Measurements from ENCODE around the gene OR2A42. TPM values are rescaled to one million over a fixed set of nuclear protein-coding genes. Genes with fewer than 3 reads are reported as not detected.
A peak's percentile ranks its signal among the peaks of the same experiment; 100 is the strongest.
"Not testable (repeated sequence)": the region's sequence is repeated elsewhere in the genome, so short reads cannot be mapped to it uniquely, and the experiment has no call there.

The OR2A42 gene
- total and polyA plus RNA-seq, 4 donors, result 0.02 to 0.26 (median 0.04) TPM; not detected in 1

DNA sequence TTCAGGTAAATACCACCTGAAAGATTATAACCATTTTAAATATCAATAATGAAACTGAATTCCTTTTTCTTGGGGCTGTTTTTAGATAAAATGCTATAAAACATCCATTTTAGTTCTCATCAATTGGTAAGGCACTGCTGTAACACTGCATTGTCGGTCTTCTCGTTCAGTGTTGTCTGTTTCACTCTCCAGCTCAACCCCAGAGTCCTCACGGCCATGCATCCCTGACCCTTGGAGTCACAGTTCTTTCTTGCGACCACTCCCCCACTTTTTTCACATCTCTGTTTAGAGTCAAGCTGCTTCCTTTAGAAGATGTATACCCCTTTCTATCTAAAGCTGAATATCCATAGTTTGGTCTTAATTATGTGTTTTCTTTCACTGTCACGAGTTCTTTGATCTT is 7.6 kb upstream of the OR2A42 start:
- H3K4me3 ChIP-seq; H3K4me1 ChIP-seq (ENCODE audit: control insufficient read depth in 5 of 5, insufficient read depth in 5 of 5, low read length in 5 of 5); ATAC-seq (ENCODE audit: insufficient read depth, low FRiP score); H3K9ac ChIP-seq (ENCODE audit: insufficient read depth in 1 of 2, low read length in 2 of 2); H3K27ac ChIP-seq (ENCODE audit: low read depth in 1 of 2, low read length in 1 of 2); H3K27me3 ChIP-seq (ENCODE audit: control insufficient read depth in 3 of 3, insufficient read depth in 3 of 3, low read length in 2 of 3); H3K9me3 ChIP-seq (ENCODE audit: control insufficient read depth in 4 of 4, insufficient read depth in 3 of 4, low read length in 3 of 4); DNase-seq; H3K36me3 ChIP-seq (ENCODE audit: control insufficient read depth in 4 of 4, insufficient read depth in 4 of 4, low read length in 4 of 4): not testable (repeated sequence)
- WGBS, 2 donors, result no CpG with 5 or more reads among the region's 5 CpGs

DNA sequence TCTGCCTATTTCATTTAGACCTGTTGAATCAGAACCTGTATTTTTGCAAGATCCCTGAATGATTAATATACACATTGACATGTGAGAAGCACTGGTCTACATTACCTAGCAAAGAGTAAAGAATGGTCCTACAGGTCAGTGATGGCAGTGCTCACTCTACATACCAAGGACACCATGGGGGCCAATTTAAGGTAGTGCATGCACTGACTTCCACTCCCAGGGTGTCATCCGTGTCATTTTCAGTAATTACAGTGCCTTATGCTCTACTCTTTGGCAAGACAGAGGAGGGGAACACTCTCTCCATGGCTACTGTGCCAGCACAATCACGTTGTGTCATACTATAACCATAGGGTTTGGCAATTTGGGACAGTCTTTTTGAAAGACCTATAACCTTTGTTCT is 6.0 kb upstream of the OR2A42 start:
- not testable (repeated sequence) for H3K36me3 ChIP-seq (ENCODE audit: control insufficient read depth in 4 of 4, insufficient read depth in 4 of 4, low read length in 4 of 4); H3K9ac ChIP-seq (ENCODE audit: insufficient read depth in 1 of 2, low read length in 2 of 2); DNase-seq; H3K4me1 ChIP-seq (ENCODE audit: control insufficient read depth in 5 of 5, insufficient read depth in 5 of 5, low read length in 5 of 5); H3K4me3 ChIP-seq; H3K27me3 ChIP-seq (ENCODE audit: control insufficient read depth in 3 of 3, insufficient read depth in 3 of 3, low read length in 2 of 3); H3K9me3 ChIP-seq (ENCODE audit: control insufficient read depth in 4 of 4, insufficient read depth in 3 of 4, low read length in 3 of 4); H3K27ac ChIP-seq (ENCODE audit: low read depth in 1 of 2, low read length in 1 of 2); ATAC-seq (ENCODE audit: insufficient read depth, low FRiP score)
- no CpG with 5 or more reads among the region's 2 CpGs for WGBS, 2 donors

DNA sequence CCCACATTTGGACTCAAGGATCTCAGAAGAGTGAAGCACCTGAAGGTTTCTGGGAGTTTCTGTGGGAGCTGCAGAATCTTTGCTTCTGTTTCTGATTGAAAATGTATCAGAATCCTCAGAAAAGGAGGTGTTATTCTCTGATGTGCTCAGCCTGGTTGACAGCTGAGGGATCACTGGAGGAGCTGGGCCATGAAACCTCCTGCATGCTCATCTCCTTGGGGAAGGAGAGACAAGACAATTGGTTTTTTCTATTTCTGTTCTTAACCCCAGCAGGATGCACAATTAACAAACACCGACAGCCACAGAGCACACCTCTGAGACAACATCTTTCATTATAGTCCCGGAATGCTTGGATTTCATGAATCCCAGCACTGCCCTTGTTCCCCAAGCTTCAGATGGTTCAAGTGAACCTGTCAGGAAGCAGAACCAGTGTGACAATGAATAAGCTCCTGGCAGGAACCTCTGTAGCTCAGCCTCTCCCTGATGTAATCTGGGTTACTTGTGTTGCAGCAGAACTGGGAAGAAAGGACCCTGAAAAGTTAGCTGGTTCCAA is 799 bp downstream of the OR2A42 start:
- H3K27me3 ChIP-seq (ENCODE audit: control insufficient read depth in 3 of 3, insufficient read depth in 3 of 3, low read length in 2 of 3); H3K4me3 ChIP-seq; DNase-seq; ATAC-seq (ENCODE audit: insufficient read depth, low FRiP score); H3K9me3 ChIP-seq (ENCODE audit: control insufficient read depth in 4 of 4, insufficient read depth in 3 of 4, low read length in 3 of 4); H3K9ac ChIP-seq (ENCODE audit: insufficient read depth in 1 of 2, low read length in 2 of 2); H3K4me1 ChIP-seq (ENCODE audit: control insufficient read depth in 5 of 5, insufficient read depth in 5 of 5, low read length in 5 of 5); H3K27ac ChIP-seq (ENCODE audit: low read depth in 1 of 2, low read length in 1 of 2); H3K36me3 ChIP-seq (ENCODE audit: control insufficient read depth in 4 of 4, insufficient read depth in 4 of 4, low read length in 4 of 4): not testable (repeated sequence)
- 91% methylated on average over 2 of the region's 2 CpGs for WGBS, 2 donors

DNA sequence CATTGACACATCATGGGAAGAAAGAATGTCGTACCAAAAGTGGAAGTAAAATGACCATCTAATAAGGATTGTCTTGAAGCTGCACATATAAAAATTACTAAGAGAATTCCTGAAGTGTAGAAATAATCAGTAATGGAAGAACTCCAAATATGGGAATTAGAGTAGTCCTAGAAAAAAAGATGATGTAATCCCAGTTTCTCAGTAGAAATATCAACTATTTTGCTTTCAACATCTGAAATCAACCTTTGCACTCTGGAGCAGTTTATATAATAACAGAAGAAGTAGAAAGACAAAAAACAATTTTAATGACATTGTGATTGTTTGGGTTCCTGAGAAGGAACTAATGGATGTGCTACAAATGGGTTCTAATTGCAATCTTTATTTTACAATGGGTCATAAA is 6.4 kb downstream of the OR2A42 start:
- H3K36me3 ChIP-seq (ENCODE audit: control insufficient read depth in 4 of 4, insufficient read depth in 4 of 4, low read length in 4 of 4); DNase-seq; H3K4me1 ChIP-seq (ENCODE audit: control insufficient read depth in 5 of 5, insufficient read depth in 5 of 5, low read length in 5 of 5); H3K4me3 ChIP-seq; ATAC-seq (ENCODE audit: insufficient read depth, low FRiP score); H3K9me3 ChIP-seq (ENCODE audit: control insufficient read depth in 4 of 4, insufficient read depth in 3 of 4, low read length in 3 of 4); H3K9ac ChIP-seq (ENCODE audit: insufficient read depth in 1 of 2, low read length in 2 of 2); H3K27me3 ChIP-seq (ENCODE audit: control insufficient read depth in 3 of 3, insufficient read depth in 3 of 3, low read length in 2 of 3); H3K27ac ChIP-seq (ENCODE audit: low read depth in 1 of 2, low read length in 1 of 2): not testable (repeated sequence)
- 83 to 92% methylated on average over 1 of the region's 1 CpG for WGBS, 2 donors

DNA sequence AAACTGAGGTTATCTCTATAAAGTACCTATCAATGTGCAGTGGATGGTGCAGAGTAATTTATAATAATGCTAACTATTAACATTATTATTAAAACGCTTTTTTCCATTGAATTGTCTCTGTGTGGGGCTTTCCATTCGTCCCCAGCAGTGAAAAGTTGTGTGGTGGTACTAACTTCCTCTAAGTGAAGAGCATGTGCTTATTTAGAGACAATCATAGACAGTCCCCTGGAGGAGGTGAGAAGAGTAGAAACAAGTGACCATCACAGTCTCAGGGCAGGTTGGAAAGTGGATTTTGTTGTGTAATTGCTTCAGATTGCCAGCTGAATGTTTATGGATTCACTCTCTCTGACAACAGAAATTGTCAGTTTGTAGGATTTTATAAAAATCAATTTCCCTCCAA is 8.4 kb downstream of the OR2A42 start:
- not testable (repeated sequence) for ATAC-seq (ENCODE audit: insufficient read depth, low FRiP score); H3K27me3 ChIP-seq (ENCODE audit: control insufficient read depth in 3 of 3, insufficient read depth in 3 of 3, low read length in 2 of 3); H3K9me3 ChIP-seq (ENCODE audit: control insufficient read depth in 4 of 4, insufficient read depth in 3 of 4, low read length in 3 of 4); DNase-seq; H3K27ac ChIP-seq (ENCODE audit: low read depth in 1 of 2, low read length in 1 of 2); H3K4me3 ChIP-seq; H3K4me1 ChIP-seq (ENCODE audit: control insufficient read depth in 5 of 5, insufficient read depth in 5 of 5, low read length in 5 of 5); H3K36me3 ChIP-seq (ENCODE audit: control insufficient read depth in 4 of 4, insufficient read depth in 4 of 4, low read length in 4 of 4); H3K9ac ChIP-seq (ENCODE audit: insufficient read depth in 1 of 2, low read length in 2 of 2)
- WGBS, 2 donors, result no CpG with 5 or more reads among the region's 2 CpGs

DNA sequence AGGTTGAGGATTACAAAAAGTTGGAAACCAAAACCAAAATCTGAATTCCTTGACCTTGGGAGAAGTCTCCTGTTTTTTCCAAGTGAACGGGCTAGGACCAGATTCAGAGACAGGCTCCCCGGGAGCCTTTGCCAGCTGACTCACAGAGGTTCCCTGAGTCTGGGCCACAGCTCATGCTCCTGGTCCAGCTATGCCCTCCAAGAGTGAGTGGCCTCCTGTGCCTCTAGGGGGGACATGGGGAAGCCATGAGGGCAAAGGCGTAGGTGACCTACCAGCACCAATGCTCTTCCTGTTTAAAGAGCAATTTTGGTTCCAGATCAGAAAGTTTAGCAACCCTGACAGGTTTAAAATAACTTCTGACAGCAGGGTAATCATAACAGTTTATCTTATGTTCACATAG is 10.6 kb downstream of the OR2A42 start:
- WGBS, 2 donors, result 82 to 93% methylated on average over 1 of the region's 3 CpGs
- not testable (repeated sequence) for ATAC-seq (ENCODE audit: insufficient read depth, low FRiP score); H3K4me1 ChIP-seq (ENCODE audit: control insufficient read depth in 5 of 5, insufficient read depth in 5 of 5, low read length in 5 of 5); H3K36me3 ChIP-seq (ENCODE audit: control insufficient read depth in 4 of 4, insufficient read depth in 4 of 4, low read length in 4 of 4); H3K9me3 ChIP-seq (ENCODE audit: control insufficient read depth in 4 of 4, insufficient read depth in 3 of 4, low read length in 3 of 4); H3K27me3 ChIP-seq (ENCODE audit: control insufficient read depth in 3 of 3, insufficient read depth in 3 of 3, low read length in 2 of 3); H3K9ac ChIP-seq (ENCODE audit: insufficient read depth in 1 of 2, low read length in 2 of 2); H3K4me3 ChIP-seq; H3K27ac ChIP-seq (ENCODE audit: low read depth in 1 of 2, low read length in 1 of 2)
- DNase-seq, result peak in 1 of 3 donors; percentile 12

DNA sequence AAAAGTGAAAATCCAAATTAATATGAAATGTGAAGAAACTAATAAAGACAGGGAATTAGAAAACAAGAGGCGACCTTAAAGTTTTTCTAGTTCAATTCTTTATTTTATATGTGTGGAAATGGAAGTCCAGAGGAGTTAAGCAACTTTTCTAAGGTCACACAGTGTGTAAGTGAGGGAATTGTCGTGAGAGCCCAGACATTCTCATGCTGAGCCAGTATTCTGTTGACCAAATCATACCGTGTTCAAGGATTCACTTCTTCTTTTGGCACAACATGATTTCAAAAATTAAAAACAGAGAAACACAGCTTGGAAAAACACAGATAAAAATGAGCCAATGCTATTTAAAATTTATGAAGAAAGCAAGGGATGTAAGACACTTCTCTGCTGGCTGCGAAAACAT is 12.5 kb downstream of the OR2A42 start:
- not testable (repeated sequence) for H3K9ac ChIP-seq (ENCODE audit: insufficient read depth in 1 of 2, low read length in 2 of 2); H3K4me3 ChIP-seq; DNase-seq; ATAC-seq (ENCODE audit: insufficient read depth, low FRiP score); H3K9me3 ChIP-seq (ENCODE audit: control insufficient read depth in 4 of 4, insufficient read depth in 3 of 4, low read length in 3 of 4); H3K27me3 ChIP-seq (ENCODE audit: control insufficient read depth in 3 of 3, insufficient read depth in 3 of 3, low read length in 2 of 3); H3K4me1 ChIP-seq (ENCODE audit: control insufficient read depth in 5 of 5, insufficient read depth in 5 of 5, low read length in 5 of 5); H3K36me3 ChIP-seq (ENCODE audit: control insufficient read depth in 4 of 4, insufficient read depth in 4 of 4, low read length in 4 of 4); H3K27ac ChIP-seq (ENCODE audit: low read depth in 1 of 2, low read length in 1 of 2)
- WGBS, 2 donors, result 77 to 82% methylated on average over 3 of the region's 4 CpGs

DNA sequence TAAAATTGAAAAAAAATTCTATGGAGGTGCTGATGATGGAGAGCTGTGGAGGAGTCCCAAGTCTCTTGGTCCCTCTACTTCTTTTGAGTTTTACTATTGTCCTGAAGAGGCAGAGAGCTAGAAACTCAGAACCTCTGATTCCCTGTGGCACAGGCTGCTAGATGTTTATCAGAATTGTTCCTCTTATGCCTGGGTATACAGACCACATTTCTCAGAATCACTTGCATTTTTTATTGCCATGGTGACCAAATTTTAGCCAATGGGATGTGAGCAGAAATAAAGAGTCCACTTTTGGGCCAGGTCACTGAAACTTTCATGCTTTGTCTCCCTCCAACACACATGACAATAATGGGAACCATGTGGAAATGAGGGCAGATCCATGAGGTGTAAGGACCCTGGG is 15.7 kb downstream of the OR2A42 start:
- not testable (repeated sequence) for ATAC-seq (ENCODE audit: insufficient read depth, low FRiP score); H3K9me3 ChIP-seq (ENCODE audit: control insufficient read depth in 4 of 4, insufficient read depth in 3 of 4, low read length in 3 of 4); H3K4me3 ChIP-seq; H3K27ac ChIP-seq (ENCODE audit: low read depth in 1 of 2, low read length in 1 of 2); H3K27me3 ChIP-seq (ENCODE audit: control insufficient read depth in 3 of 3, insufficient read depth in 3 of 3, low read length in 2 of 3); DNase-seq; H3K9ac ChIP-seq (ENCODE audit: insufficient read depth in 1 of 2, low read length in 2 of 2); H3K4me1 ChIP-seq (ENCODE audit: control insufficient read depth in 5 of 5, insufficient read depth in 5 of 5, low read length in 5 of 5); H3K36me3 ChIP-seq (ENCODE audit: control insufficient read depth in 4 of 4, insufficient read depth in 4 of 4, low read length in 4 of 4)

DNA sequence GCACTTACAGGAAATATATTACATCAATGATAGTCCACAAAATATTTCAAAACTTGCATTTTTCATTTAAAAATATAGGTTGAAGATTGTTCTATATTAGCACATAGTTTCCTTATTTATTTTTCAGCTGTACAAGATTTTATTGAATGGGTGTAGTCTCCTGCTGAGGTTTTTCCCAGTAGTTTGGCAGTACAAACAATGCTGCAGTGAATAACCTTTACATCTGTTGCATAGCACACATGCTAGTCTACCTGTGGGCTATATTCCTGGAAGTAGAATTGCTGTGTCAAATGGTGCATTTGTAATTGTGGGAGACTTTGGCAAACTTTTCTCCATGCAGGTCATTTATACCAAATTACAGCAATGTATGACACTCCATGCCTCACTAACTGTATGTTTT is 18.9 kb downstream of the OR2A42 start:
- ATAC-seq (ENCODE audit: insufficient read depth, low FRiP score); H3K4me3 ChIP-seq; H3K36me3 ChIP-seq (ENCODE audit: control insufficient read depth in 4 of 4, insufficient read depth in 4 of 4, low read length in 4 of 4); H3K27me3 ChIP-seq (ENCODE audit: control insufficient read depth in 3 of 3, insufficient read depth in 3 of 3, low read length in 2 of 3); H3K4me1 ChIP-seq (ENCODE audit: control insufficient read depth in 5 of 5, insufficient read depth in 5 of 5, low read length in 5 of 5); H3K9me3 ChIP-seq (ENCODE audit: control insufficient read depth in 4 of 4, insufficient read depth in 3 of 4, low read length in 3 of 4); H3K27ac ChIP-seq (ENCODE audit: low read depth in 1 of 2, low read length in 1 of 2); DNase-seq; H3K9ac ChIP-seq (ENCODE audit: insufficient read depth in 1 of 2, low read length in 2 of 2): not testable (repeated sequence)
